Panc1 (cell line): ENCODE data around the gene DCAF12L2. TPM values are rescaled to one million over a fixed set of nuclear protein-coding genes. Genes with fewer than 3 reads are reported as not detected.

Source experiments
- ATAC-seq: fragments of 200-7000 bp; cut with Tn5 transposase; 2 replicates; pipeline ENCODE4 v1.9.1; 2020; ENCODE audit warnings: mild to moderate bottlenecking, moderate library complexity
- BruUV-seq: library from RNA; stranded (reverse); fragments of 400-500 nt; replicated peaks from 2 replicates; lab custom pipeline; 2021; lab: Mats Ljungman, UMichigan
- CTCF ChIA-PET: fragments of 300-600 bp; sonication (Branson Sonifier 250); formaldehyde crosslinking; loops from one replicate; lab custom pipeline; 2022; ENCODE audit warnings: antibody characterized with exemption; lab: Charles Lee
- POLR2A ChIA-PET: fragments of 300-600 bp; sonication (Branson Sonifier 250); formaldehyde crosslinking; loops from one replicate; lab custom pipeline; 2022; ENCODE audit warnings: antibody characterized with exemption; lab: Charles Lee
- DNase-seq: peaks from one replicate; pipeline ENCODE4 v3.0.0-alpha.2; 2010; ENCODE audit warnings: low read depth, low spot score
- H3K27ac ChIP-seq: 2 replicates; pipeline ENCODE4 v1.5.1; 2011; ENCODE audit warnings: mild to moderate bottlenecking, low read length, inconsistent platforms
- H3K27me3 ChIP-seq: fragments of 200-500 bp; sonication (Bioruptor generic); 2 replicates; pipeline ENCODE4 v1.6.0; 2014; ENCODE audit warnings: low read length, inconsistent platforms; ENCODE audit not compliant: control insufficient read depth, insufficient read depth
- H3K36me3 ChIP-seq: fragments of 200-500 bp; sonication (Bioruptor generic); 2 replicates; pipeline ENCODE4 v1.5.1; 2014; ENCODE audit warnings: inconsistent platforms, mild to moderate bottlenecking, low read length, moderate library complexity; ENCODE audit not compliant: control insufficient read depth, insufficient read depth
- H3K4me1 ChIP-seq: 2 replicates; pipeline ENCODE4 v1.5.1; 2011; ENCODE audit warnings: inconsistent platforms, mild to moderate bottlenecking, low read length, moderate library complexity; ENCODE audit not compliant: control insufficient read depth, insufficient read depth
- H3K4me3 ChIP-seq, 2 experiments: 2 replicates each; pipeline ENCODE4 v1.5.1; 2011 to 2012; ENCODE audit warnings: low read depth in 2 of 2, low read length in 2 of 2, mild to moderate bottlenecking in 2 of 2, inconsistent platforms in 1 of 2, moderate library complexity in 1 of 2
- H3K9me3 ChIP-seq: fragments of 200-500 bp; sonication (Bioruptor generic); 2 replicates; pipeline ENCODE4 v1.5.1; 2014; ENCODE audit warnings: low read depth, mild to moderate bottlenecking, inconsistent platforms, low read length, moderate library complexity; ENCODE audit not compliant: control insufficient read depth, insufficient read depth
- CTCF ChIP-seq: fragments of 450-650 bp; IDR thresholded peaks from 2 replicates; pipeline ENCODE4 v1.5.1; 2017; ENCODE audit warnings: mild to moderate bottlenecking
- POLR2AphosphoS5 ChIP-seq: IDR thresholded peaks from 2 replicates; pipeline ENCODE4 v1.6.1; 2012; ENCODE audit warnings: mild to moderate bottlenecking, low read depth, low read length, moderate library complexity
- REST ChIP-seq, 2 experiments: IDR thresholded peaks; 2 replicates each; pipeline ENCODE4 v1.6.1; 2011 to 2012; ENCODE audit warnings: low read depth in 2 of 2, control low read depth in 1 of 2, low read length in 1 of 2, mild to moderate bottlenecking in 1 of 2, moderate library complexity in 1 of 2; ENCODE audit not compliant: insufficient read depth in 1 of 2
- SIN3A ChIP-seq: IDR thresholded peaks from 2 replicates; pipeline ENCODE4 v1.6.1; 2012; ENCODE audit warnings: low read depth, mild to moderate bottlenecking, low read length, moderate library complexity, borderline replicate concordance; ENCODE audit not compliant: insufficient read depth
- TCF7L2 ChIP-seq: IDR thresholded peaks from 2 replicates; pipeline ENCODE4 v1.6.1; 2011; ENCODE audit warnings: mild to moderate bottlenecking, low read depth, low read length, inconsistent platforms
- in situ Hi-C: cut with HindIII; loops from 2 replicates; pipeline ENCODE4 v1.10.0; 2016; ENCODE audit warnings: low sequenced_read_pairs, low pct_unique_long_range_greater_than_20kb
- intact Hi-C: fragments of 100-400 bp; cut with micrococcal nuclease; formaldehyde crosslinking; loops from one replicate; pipeline ENCODE4 v1.10.0; 2022; ENCODE audit not compliant: unreplicated experiment
- total RNA-seq: library from RNA; stranded (reverse); gene quantifications from one replicate; pipeline ENCODE4 v1.2.1, GENCODE V29; 2021; ENCODE audit not compliant: unreplicated experiment

Gene DCAF12L2
- total RNA-seq, 1 experiment from 2014 or later, result not detected

GRCh38 chrX:126167560-126167959, 1.5 kb upstream of the DCAF12L2 start:
- no peak for ATAC-seq
- TF ChIP-seq POLR2AphosphoS5, result no peak
- no peak for TF ChIP-seq CTCF
- TF ChIP-seq SIN3A, result no peak
- no peak for TF ChIP-seq REST (IDR thresholded peaks at IDR 0.05; ENCODE audit: insufficient read depth in 1 of 2, low read depth in 2 of 2, low read length in 1 of 2)
- TF ChIP-seq TCF7L2, result no peak
- no TSS peak for BruUV-seq

GRCh38 chrX:126165401-126165720, 728 bp downstream of the DCAF12L2 start:
- H3K36me3 ChIP-seq, result no peaks in the 10 kb centered on the region
- H3K27ac ChIP-seq, result no peak overlapping the region
- BruUV-seq, result no TSS peak
- intact Hi-C loops, result no loop called here
- in situ Hi-C loops, result no loop called here
- TF ChIP-seq CTCF, result no peak
- no peak for TF ChIP-seq REST (IDR thresholded peaks at IDR 0.05; ENCODE audit: insufficient read depth in 1 of 2, low read depth in 2 of 2, low read length in 1 of 2)
- TF ChIP-seq TCF7L2, result no peak
- no peak for TF ChIP-seq SIN3A
- no peaks in the 10 kb centered on the region for H3K4me1 ChIP-seq
- H3K27me3 ChIP-seq, result no peaks in the 10 kb centered on the region
- POLR2A ChIA-PET, result no interaction called here
- DNase-seq (no peak), ATAC-seq (no peak)
- H3K4me3 ChIP-seq, result no peak overlapping the region
- CTCF ChIA-PET, result no interaction called here
- no peaks in the 10 kb centered on the region for H3K9me3 ChIP-seq

More at GRCh38 chrX:126167560-126167959, 1.5 kb upstream of the DCAF12L2 start:
- H3K4me3 ChIP-seq, result no peak overlapping the region
- in situ Hi-C loops, result no loop called here
- no peaks in the 10 kb centered on the region for H3K9me3 ChIP-seq
- no peaks in the 10 kb centered on the region for H3K27me3 ChIP-seq
- no peaks in the 10 kb centered on the region for H3K4me1 ChIP-seq
- H3K36me3 ChIP-seq, result no peaks in the 10 kb centered on the region
- intact Hi-C loops, result no loop called here
- ChIA-PET CTCF (no interaction called here), POLR2A (no interaction called here)
- DNase-seq, result no peak
- H3K27ac ChIP-seq, result no peak overlapping the region
